Retinal pigment epithelial cell (primary cell): ENCODE measurements around the gene MBNL1.

Source experiments
- DNase-seq: peaks from one replicate; pipeline ENCODE4 v3.0.0-alpha.2; 2010; ENCODE audit warnings: low read depth
- H3K4me3 ChIP-seq: 2 replicates; pipeline ENCODE4 v1.5.1; 2011; ENCODE audit warnings: mild to moderate bottlenecking, low read length, control low read depth, moderate library complexity
- TF ChIP-seq, protein P1 (sequence below): conservative IDR thresholded peaks from 2 replicates; pipeline ENCODE4 v1.5.1; 2011; ENCODE audit warnings: low read depth, low read length, control low read depth, inconsistent platforms

Gene MBNL1

DNA sequence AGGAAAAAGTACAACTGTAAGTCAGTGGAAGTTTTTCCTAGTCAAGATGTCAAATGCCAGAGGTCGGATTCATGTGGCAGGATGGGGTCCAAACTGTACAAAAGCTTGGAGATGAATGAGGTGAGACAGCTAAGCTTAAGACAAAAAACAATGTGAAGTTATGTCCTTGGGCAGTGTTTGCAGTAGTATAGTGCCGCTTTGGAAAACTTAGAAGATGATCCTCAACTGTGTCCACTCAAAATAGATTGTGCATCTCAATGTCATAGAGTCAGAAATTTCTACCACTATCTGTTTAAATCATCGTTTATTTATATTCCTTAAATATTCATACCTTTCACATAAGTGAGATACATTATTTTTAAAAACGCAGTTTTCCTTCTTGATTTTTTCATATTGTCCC, 77.3 kb downstream of the MBNL1 start:
- TF ChIP-seq, protein P1, sequence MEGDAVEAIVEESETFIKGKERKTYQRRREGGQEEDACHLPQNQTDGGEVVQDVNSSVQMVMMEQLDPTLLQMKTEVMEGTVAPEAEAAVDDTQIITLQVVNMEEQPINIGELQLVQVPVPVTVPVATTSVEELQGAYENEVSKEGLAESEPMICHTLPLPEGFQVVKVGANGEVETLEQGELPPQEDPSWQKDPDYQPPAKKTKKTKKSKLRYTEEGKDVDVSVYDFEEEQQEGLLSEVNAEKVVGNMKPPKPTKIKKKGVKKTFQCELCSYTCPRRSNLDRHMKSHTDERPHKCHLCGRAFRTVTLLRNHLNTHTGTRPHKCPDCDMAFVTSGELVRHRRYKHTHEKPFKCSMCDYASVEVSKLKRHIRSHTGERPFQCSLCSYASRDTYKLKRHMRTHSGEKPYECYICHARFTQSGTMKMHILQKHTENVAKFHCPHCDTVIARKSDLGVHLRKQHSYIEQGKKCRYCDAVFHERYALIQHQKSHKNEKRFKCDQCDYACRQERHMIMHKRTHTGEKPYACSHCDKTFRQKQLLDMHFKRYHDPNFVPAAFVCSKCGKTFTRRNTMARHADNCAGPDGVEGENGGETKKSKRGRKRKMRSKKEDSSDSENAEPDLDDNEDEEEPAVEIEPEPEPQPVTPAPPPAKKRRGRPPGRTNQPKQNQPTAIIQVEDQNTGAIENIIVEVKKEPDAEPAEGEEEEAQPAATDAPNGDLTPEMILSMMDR, result no peak
- no peak overlapping the region for H3K4me3 ChIP-seq
- no peak for DNase-seq

DNA sequence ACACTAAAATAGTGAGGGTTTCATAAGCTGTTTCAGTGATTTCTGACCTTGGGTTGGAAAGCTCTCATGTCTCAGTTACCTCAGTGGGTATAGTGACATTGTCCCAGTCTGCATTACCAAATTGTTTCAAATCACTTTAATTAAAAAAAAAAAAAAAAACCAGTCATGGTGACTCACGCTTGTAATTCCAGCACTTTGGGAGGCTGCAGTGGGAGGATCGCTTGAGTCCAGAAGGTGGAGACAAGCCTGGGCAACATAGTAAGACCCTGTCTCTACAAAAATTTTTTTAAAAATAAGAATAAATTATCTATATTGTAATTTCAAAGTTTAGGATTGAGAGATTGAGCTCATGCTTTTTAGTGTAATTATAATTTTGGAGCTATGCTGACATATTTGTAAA, 78.0 kb downstream of the MBNL1 start:
- TF ChIP-seq, protein P1, result no peak
- H3K4me3 ChIP-seq, result no peak overlapping the region
- no peak for DNase-seq

DNA sequence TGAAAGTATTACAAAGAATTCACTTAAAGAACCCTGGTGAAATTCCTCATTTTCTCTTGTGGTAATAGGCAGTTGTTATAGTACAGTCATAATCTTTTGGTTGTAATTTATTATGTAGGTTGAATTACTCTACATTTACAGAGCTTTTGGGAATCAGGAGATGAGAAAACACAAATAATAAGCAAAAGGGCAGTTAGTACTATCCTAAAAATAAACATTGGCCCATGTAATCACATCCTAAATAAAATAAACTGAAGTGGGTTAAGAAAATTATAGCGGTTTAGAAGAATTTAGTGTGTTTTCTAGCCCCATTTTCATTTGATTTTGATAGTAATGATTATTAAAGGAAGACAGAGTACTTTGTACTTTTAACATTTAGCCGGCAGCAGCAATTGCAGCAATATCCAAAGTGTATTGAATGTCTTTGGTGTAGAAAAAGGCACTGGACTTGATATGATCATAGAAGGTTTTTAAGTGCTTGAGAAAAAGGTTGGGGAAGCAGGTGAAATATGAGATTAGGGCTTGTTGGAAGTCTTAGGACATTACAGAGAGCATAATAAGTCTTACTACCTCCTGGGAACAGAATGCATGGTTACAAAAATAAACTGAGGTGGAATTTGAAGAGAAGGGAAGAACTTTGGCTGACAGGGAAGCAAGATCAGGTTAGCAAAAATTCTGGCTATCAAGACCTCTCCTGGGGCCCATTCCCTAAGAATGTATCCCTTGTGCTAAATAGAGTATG, 79.9 kb downstream of the MBNL1 start:
- no peak for DNase-seq
- TF ChIP-seq, protein P1, result no peak
- no peak overlapping the region for H3K4me3 ChIP-seq

DNA sequence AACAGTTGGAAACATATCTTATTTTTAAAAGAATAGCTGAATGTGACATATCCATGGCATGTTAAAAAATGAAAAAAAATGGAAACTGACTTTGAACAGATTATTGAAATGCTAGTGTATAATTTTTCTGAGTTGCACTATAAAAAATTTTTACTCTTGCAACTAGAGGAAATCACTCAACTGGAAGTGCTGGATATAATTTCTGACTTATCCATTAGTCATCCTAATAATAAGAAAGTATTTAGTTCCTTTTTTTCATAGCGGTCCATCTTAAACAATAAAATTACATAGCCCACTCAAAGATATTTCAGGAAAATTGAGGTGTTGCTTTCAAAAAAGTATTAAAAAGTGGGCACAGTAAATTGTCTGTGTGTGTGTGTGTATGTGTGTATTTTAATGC, 80.7 kb downstream of the MBNL1 start:
- TF ChIP-seq, protein P1, result no peak
- no peak overlapping the region for H3K4me3 ChIP-seq
- DNase-seq, result peak; percentile 32

DNA sequence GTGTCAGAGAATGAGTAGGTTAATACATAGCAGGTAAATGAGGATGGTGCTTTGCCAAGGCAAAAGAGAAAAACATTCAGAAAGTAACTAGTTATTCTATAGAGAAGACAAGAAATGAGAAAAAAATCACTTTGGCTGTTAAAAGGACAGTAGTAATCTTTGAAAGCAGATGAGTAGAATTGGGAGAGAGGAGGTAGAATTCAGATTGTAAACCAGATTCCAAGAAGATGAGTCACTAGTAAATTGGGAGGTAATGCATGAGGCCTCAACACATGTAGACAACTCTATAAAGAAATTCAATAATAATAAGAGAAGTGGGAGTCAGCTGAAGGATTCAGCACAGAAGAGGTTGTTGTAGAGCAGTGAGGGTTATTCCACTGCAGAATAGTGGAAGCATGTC, 81.4 kb downstream of the MBNL1 start:
- no peak overlapping the region for H3K4me3 ChIP-seq
- TF ChIP-seq, protein P1, result no peak
- DNase-seq, result no peak

DNA sequence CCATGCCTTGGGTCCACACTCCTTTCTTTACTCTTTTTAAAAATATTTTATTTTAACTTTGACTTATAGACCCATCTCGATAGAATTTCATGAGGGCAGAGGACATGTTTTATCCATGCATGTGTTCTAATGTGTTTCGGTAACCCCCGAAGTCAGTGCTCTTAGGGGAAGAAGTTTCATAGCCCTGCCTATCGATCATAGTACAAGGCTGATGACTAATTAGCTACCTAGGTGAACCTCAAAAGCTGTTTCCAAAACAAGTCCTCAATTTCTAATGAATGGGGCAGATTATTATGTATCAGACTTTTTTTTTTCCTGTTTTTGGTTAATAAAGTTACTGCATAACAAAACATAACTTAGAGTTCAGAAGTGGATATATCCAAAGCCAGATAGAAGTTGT, 82.0 kb downstream of the MBNL1 start:
- TF ChIP-seq, protein P1, result no peak
- DNase-seq, result no peak
- no peak overlapping the region for H3K4me3 ChIP-seq

DNA sequence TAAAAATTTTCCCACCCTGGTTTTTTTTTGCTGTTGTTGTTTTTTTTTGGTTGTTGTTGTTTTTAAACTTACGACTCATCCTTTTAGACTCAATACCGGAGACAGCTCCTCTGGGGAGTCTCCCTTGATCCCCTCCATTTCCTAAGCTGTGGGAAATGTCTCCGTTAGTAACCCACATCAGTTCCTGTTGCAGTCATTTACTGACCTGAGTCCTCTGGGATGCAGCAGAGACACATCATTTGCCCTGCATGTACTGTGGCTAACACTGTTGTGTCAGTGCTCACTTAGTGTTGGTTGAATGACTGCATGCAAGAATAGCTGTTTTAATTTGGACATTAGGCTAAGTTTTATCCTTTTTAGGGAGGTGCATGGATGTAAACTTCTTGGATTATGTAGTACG, 83.8 kb downstream of the MBNL1 start:
- H3K4me3 ChIP-seq, result no peak overlapping the region
- TF ChIP-seq, protein P1, result no peak
- no peak for DNase-seq
